BJ (cell line): ENCODE results near the gene COL6A3. TPM values are rescaled to one million over a fixed set of nuclear protein-coding genes. Genes with fewer than 3 reads are reported as not detected.

Source experiments
- CTCF ChIA-PET: fragments of 350-600 bp; formaldehyde crosslinking; extraction: SDS; loops from one replicate; lab custom pipeline; 2021; ENCODE audit warnings: antibody characterized with exemption, inconsistent platforms; lab: Yijun Ruan, JAX
- POLR2A ChIA-PET: fragments of 300-600 bp; sonication (Branson Sonifier 250); formaldehyde crosslinking; extraction: SDS; loops from one replicate; lab custom pipeline; 2021; ENCODE audit warnings: antibody characterized with exemption; lab: Charles Lee
- DNase-seq: peaks from one replicate; pipeline ENCODE4 v3.0.0-alpha.2; 2011; ENCODE audit warnings: low read depth
- H3K27me3 ChIP-seq: 2 replicates; pipeline ENCODE4 v1.6.0; 2011; ENCODE audit warnings: low read length; ENCODE audit not compliant: control insufficient read depth, insufficient read depth
- H3K36me3 ChIP-seq: 2 replicates; pipeline ENCODE4 v1.5.1; 2011; ENCODE audit warnings: low read length; ENCODE audit not compliant: control insufficient read depth, insufficient read depth
- H3K4me3 ChIP-seq: 2 replicates; pipeline ENCODE4 v1.5.1; 2011; ENCODE audit warnings: low read depth, mild to moderate bottlenecking, control low read depth, low read length
- polyA plus RNA-seq: library from polyadenylated mRNA; depleted of rRNA; stranded (reverse); fragments of >200 nt; gene quantifications from 2 replicates; pipeline ENCODE4 v1.2.3, GENCODE V29; 2011
- TF ChIP-seq, protein P1 (sequence below): IDR thresholded peaks from 2 replicates; pipeline ENCODE4 v1.5.1; 2011; ENCODE audit warnings: low read depth, mild to moderate bottlenecking, control low read depth, inconsistent platforms, low read length, moderate library complexity; ENCODE audit not compliant: insufficient read depth

The COL6A3 gene
- polyA plus RNA-seq, 1 experiment = 695 TPM

- ChIA-PET CTCF (interaction anchor here (1.0 to 5.2 kb wide), 4 partner anchors 17 to 34 kb away, joined by 3 to 51 read pairs (median 3); partner anchors contain the start of gene COL6A3), POLR2A (no interaction called here)
- TF ChIP-seq, protein P1, sequence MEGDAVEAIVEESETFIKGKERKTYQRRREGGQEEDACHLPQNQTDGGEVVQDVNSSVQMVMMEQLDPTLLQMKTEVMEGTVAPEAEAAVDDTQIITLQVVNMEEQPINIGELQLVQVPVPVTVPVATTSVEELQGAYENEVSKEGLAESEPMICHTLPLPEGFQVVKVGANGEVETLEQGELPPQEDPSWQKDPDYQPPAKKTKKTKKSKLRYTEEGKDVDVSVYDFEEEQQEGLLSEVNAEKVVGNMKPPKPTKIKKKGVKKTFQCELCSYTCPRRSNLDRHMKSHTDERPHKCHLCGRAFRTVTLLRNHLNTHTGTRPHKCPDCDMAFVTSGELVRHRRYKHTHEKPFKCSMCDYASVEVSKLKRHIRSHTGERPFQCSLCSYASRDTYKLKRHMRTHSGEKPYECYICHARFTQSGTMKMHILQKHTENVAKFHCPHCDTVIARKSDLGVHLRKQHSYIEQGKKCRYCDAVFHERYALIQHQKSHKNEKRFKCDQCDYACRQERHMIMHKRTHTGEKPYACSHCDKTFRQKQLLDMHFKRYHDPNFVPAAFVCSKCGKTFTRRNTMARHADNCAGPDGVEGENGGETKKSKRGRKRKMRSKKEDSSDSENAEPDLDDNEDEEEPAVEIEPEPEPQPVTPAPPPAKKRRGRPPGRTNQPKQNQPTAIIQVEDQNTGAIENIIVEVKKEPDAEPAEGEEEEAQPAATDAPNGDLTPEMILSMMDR = no peak
- DNase-seq = no peak
- Histone ChIP-seq H3K4me3 (no peak overlapping the region), H3K36me3 (no peaks in the 10 kb centered on the region), H3K27me3 (no peaks in the 10 kb centered on the region)
Measured at GRCh38 chr2:237448171-237448570, 34.2 kb upstream of the COL6A3 start.

- POLR2A ChIA-PET = no interaction called here
- no peak overlapping the region for H3K4me3 ChIP-seq
- H3K27me3 ChIP-seq = no peaks in the 10 kb centered on the region
- H3K36me3 ChIP-seq = no peaks in the 10 kb centered on the region
- TF ChIP-seq, protein P1 = no peak
- CTCF ChIA-PET = interaction anchor here (1.0 to 5.2 kb wide), 3 partner anchors 18 to 26 kb away, joined by 3 to 51 read pairs (median 3); no protein-coding TSS in a partner anchor
- DNase-seq = no peak
Measured at GRCh38 chr2:237447496-237447895, 33.5 kb upstream of the COL6A3 start.

DNA sequence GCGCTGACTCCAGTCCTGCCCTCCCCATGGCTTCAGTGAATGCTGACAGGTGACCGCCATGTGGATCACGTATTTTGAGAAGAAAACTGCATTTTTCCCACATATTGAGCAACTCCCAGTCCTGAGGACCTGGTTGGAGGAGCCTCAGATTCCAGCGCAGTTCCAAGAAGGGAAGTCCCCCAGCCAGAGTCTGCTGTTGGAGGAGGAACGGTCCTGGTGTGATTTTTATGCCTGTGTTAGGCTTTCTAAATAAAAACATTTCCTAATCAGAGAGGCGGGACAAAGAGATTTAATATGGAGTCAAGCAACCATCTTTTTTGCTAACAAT is 32.3 kb upstream of the COL6A3 start:
- Histone ChIP-seq H3K4me3 (no peak overlapping the region), H3K36me3 (no peaks in the 10 kb centered on the region), H3K27me3 (no peaks in the 10 kb centered on the region)
- ChIA-PET POLR2A (no interaction called here), CTCF (interaction anchor here (0.5 to 1.0 kb wide), 2 partner anchors 63 to 280 kb away, joined by 3 read pairs; no protein-coding TSS in a partner anchor)
- no peak for DNase-seq
- TF ChIP-seq, protein P1 = no peak

DNA sequence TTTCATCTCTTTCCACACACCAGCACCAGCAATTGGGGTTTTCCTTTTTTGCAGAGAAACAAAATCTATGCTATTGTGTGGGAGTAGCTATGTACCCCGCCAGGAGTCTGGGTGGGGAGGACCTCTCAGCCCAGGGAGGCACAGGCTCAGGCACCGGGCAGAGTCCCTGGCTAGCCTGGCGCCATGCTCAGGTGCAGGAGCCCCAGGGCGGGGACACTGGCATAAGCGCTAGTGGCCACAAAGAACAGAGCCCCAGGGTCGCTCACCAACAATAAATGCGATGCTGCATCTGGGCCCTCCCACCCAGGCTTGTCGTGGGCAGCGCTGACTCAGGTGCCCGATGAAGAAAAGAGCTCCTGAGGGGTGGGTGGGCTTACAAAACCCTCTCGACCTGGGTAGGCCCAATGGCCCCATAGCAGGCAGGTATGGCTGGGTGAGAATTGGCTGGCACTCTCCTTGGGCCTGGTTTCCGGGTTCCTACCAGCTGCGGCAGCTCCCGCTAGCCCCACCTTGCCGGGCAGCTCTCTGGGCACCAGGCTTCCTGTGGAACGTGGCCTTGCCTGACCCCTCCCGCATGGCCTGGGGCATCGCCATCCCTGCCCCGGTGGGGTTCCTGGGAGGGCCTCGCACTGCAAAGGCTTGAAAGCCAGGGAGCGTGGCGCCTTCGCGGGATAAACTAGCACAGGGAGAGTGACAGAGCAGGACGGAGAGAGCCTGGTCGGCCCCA is 31.8 kb upstream of the COL6A3 start:
- Histone ChIP-seq H3K27me3 (no peaks in the 10 kb centered on the region), H3K4me3 (no peak overlapping the region), H3K36me3 (no peaks in the 10 kb centered on the region)
- ChIA-PET CTCF (interaction anchor here (1.0 to 1.2 kb wide), 2 partner anchors 24 to 63 kb away, joined by 3 read pairs; no protein-coding TSS in a partner anchor), POLR2A (no interaction called here)
- TF ChIP-seq, protein P1 = no peak
- no peak for DNase-seq

DNA sequence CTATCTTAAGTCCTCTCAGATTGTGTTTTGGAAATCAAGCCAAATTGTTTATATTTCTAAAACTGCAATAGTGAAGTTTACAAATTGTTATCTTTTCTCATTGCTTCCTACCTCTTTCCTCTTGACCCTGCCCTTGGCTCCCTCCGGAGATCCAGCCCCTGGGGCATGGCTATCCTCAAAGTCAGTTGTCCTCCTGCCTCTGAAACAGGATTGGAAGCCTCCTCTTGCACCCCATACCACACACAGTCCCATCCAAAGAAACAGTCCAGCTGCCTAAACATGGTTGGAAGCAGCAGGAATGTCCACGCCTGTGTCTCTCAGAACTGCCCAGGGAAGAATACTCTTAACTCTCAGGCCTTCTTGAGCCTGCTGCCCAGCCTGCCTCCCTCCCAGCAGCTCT is 30.1 kb upstream of the COL6A3 start:
- H3K4me3 ChIP-seq = no peak overlapping the region
- TF ChIP-seq, protein P1 = no peak
- ChIA-PET CTCF (interaction anchor here (0.9 to 4.2 kb wide), 4 partner anchors 9 to 22 kb away, joined by 3 to 17 read pairs (median 6); no protein-coding TSS in a partner anchor), POLR2A (no interaction called here)
- no peaks in the 10 kb centered on the region for H3K36me3 ChIP-seq
- no peaks in the 10 kb centered on the region for H3K27me3 ChIP-seq
- no peak for DNase-seq
